GM12891 (cell line): Measurements from ENCODE around the gene GPC6.

Source experiments
- PAX5 ChIP-seq: IDR thresholded peaks from 2 replicates; pipeline ENCODE4 v1.6.1; 2011; ENCODE audit warnings: low read length, moderate library complexity, mild to moderate bottlenecking; ENCODE audit not compliant: insufficient read depth, severe bottlenecking
- POLR2A ChIP-seq: IDR thresholded peaks from 2 replicates; pipeline ENCODE4 v1.6.1; 2011; ENCODE audit warnings: low read depth, low read length, control low read depth
- POLR2AphosphoS5 ChIP-seq: IDR thresholded peaks from 2 replicates; pipeline ENCODE4 v1.6.1; 2011; ENCODE audit warnings: low read depth, low read length, control low read depth
- POU2F2 ChIP-seq: IDR thresholded peaks from 2 replicates; pipeline ENCODE4 v1.6.1; 2011; ENCODE audit warnings: low read depth, mild to moderate bottlenecking, control low read depth, low read length, moderate library complexity
- SPI1 ChIP-seq: IDR thresholded peaks from 2 replicates; pipeline ENCODE4 v1.6.1; 2011; ENCODE audit warnings: low read depth, low read length, control low read depth
- TAF1 ChIP-seq: IDR thresholded peaks from 2 replicates; pipeline ENCODE4 v1.6.1; 2011; ENCODE audit warnings: low read depth, low read length, control low read depth

GRCh38 chr13:93955904-93956303 is 729.3 kb downstream of the GPC6 start:
- TF ChIP-seq SPI1 (no peak), POLR2AphosphoS5 (no peak), POLR2A (no peak), TAF1 (no peak), POU2F2 (no peak), PAX5 (no peak)
